ENCODE data around the gene PRLHR.

The PRLHR gene

GRCh38 chr10:118563373-118563890 is 32.0 kb downstream of the PRLHR start:
- DNase-seq (ENCODE audit: low read depth): no peak

- no peak for DNase-seq (ENCODE audit: low read depth)
Measured at GRCh38 chr10:118562851-118563250, 32.6 kb downstream of the PRLHR start.

DNA sequence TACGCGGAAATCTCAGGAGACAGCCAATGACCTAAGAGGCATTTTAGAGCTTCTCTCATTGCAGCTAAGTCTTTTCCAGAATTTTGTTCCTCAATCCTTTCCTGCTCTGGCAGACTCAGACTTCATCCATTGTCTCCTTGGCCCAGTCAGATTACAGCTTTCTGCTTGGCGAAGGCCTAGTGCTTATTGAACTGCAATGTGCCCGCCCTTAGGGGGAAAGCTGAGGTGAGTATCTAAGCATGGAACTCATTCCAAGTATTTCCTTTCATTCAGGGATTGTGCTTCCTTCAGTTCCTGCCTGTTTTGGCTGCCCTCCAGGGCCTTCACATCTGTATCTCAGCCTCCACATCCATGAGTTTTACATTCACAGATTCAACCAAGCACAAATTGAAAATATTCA is 37.5 kb downstream of the PRLHR start:
- no peak for DNase-seq (ENCODE audit: low read depth)

DNA sequence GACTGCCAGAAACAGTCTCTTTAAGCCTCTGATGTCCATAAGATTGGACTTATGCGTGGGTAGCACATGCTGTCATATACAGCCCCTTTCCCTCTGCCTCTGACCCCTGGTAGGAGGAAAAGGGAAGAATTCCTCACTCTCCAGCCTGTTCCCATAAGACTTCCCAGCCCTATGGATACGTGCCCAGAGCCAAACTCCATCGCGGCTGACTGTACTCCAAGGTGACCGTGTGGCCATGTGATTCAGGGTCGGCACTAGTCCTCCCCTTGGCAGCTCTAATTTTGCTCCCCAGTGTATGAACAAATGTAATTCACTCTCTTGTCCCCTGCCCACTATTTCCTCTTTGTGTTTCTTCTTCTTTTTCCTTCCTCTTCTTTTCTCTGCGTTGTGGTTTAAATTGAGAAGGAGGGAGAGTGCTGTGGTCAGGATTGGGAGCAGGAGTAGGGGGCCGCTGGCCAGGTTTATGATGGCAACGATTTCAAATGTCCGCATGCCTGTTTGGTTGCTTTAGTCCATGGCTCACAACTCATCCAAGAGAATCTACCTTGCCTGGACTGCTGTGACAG is 43.8 kb downstream of the PRLHR start:
- DNase-seq (ENCODE audit: low read depth): no peak

GRCh38 chr10:118547282-118547681 is 48.2 kb downstream of the PRLHR start:
- no peak for DNase-seq (ENCODE audit: low read depth)

- DNase-seq (ENCODE audit: low read depth): no peak
Measured at GRCh38 chr10:118546479-118546878, 49.0 kb downstream of the PRLHR start.

GRCh38 chr10:118545381-118545780 is 50.1 kb downstream of the PRLHR start:
- DNase-seq (ENCODE audit: low read depth): no peak

- DNase-seq (ENCODE audit: low read depth): no peak
Measured at GRCh38 chr10:118544401-118544948, 51.0 kb downstream of the PRLHR start.

DNA sequence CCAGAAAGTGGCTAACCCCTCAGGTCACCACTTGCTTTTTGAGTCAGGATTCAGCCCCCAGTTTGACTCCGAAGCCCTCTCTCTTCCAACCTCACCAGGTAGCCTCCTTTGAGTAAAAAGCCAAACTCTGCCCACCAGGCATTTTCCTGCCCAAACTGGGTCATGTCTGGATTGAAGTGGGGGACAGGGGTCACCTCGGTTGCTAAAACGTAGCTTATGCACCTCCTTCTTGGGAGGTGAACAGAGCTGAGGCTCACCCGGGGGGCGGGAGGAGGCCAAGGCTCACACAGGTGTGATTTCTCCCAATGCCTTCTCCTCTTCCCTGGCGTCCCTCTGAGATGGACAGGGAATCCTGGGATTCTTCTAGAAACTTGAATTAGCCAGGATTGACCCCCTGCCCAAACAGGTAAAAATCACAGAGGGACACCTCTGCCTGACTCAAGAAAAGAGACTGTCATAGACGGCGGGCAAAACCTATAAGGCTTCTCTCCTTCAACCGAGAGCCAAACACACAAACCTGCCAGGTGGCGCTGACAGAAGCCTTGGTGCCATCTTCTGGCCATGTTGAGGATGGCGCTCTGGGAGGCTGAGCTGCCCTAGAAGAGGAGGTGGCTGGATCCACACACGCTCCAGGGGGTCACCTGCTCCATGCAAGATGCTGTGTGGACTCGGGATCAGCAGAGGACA is 51.6 kb downstream of the PRLHR start:
- DNase-seq (ENCODE audit: low read depth): peak; percentile 12

GRCh38 chr10:118542745-118543144 is 52.7 kb downstream of the PRLHR start:
- DNase-seq (ENCODE audit: low read depth): no peak

GRCh38 chr10:118542205-118542604 is 53.2 kb downstream of the PRLHR start:
- DNase-seq (ENCODE audit: low read depth): no peak

DNA sequence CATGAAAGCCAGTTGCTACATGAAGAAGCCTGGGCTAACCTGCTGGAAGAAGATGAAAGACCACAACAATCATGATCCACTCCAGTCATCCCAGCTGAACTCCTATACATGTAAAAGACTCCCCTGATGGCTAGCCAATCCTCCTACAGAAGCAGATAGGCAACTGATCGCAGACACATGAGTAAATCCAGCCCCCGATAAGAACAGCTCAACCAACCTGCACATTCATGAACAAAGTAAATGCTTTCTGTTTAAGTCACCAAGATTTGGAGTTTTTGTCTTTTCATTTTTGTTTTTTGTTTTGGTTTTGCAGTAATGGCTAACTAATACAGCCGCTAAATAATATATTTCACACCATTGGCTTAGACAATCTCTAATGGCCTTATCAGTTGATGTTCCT is 53.7 kb downstream of the PRLHR start:
- DNase-seq (ENCODE audit: low read depth): no peak
